Jurkat, Clone E6-1 (cell line): ENCODE measurements around the gene IMPDH1.

Experiments
- DNase-seq: peaks from one replicate; pipeline ENCODE4 v3.0.0-alpha.2; 2011; ENCODE audit warnings: low read depth, low spot score
- H3K4me3 ChIP-seq: 2 replicates; pipeline ENCODE4 v1.5.1; 2011; ENCODE audit warnings: mild to moderate bottlenecking, low read length, control low read depth, moderate library complexity

IMPDH1 gene

DNA sequence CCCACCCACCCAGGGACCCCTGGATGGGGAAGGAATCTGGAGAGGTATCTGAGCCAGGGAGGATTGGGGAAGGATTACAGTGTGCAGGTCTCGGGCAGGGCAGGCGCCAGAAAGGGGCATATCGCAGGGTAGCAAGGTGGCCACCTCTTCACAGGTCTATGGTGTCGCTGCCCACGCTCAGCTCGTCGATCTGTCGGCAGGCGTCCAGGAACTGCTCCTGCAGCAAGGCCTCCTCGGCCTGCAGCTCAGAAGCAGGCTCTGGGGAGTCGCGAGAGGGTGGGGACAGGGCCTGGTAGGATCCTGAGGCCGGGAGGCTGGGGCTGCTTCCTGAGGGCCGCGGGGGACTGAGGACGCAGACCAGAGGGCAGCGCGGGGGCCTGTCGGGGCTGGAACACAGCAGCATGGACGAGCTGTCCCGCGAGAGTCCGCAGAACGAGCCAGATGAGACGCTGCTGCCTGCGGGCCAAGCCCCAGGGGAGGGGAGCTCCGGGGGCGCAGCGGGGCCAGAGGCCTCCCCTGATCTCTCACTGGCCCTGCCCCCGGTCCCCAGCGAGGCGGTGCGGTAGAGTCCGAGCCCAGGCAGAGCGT, 59.0 kb downstream of the IMPDH1 start:
- no peak overlapping the region for H3K4me3 ChIP-seq

DNA sequence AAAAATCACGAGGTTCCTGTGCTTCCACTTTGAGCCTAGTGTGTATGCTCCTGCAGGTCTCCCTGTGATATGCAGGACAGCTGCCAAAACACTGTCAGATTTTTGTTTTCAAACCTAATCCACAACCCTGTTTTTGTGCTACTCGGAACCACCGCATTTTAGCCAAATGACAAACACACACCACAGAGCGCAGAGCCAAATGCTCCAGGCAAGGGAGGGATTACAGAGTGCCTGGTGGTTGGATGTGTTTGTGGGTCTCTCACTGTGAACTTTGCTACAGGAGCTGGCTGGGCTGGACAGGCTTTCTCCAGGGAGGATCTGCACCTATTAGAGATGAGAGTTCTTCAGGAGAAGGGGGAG, 60.3 kb downstream of the IMPDH1 start:
- DNase-seq = no peak
- no peak overlapping the region for H3K4me3 ChIP-seq

More for the DNA sequence above, 59.0 kb downstream of the IMPDH1 start:
- DNase-seq = no peak

DNA sequence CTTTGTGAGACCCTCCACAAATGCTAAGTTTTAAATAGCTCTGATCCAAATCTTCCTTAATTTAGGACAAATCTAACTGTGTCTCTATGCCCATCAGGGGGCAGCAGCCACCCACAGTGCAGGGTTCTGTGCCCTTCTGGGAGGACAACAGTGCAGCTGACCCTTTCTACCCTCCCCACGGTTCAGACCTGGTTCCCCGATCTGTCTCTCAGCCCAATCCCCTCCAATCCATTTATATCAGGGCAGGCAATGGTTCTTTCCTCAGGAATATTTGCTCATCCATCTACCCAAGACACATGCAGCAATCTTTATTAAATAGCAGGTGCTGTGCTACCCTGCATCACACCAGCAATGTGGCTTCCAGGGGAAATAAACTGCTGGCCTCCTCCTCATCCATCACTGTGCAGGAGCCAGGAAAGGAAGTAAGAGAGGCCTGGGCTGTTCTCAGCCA, 62.1 kb downstream of the IMPDH1 start:
- no peak for DNase-seq
- no peak overlapping the region for H3K4me3 ChIP-seq

DNA sequence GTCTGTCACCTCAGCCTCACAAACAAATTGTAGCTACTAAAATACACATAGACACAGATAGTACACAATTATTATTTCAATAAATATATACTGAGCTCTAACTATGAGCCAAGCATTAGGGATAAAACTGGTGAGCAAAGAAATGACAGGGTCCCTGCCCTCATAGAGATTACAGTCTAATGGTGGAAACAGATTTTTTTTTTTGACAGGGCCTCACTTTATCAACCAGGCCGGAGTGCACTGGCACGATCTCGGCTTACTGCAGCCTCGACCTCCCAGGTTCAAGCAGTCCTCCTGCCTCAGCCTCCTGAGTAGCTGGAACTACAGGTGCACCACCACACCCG, 65.4 kb downstream of the IMPDH1 start:
- H3K4me3 ChIP-seq = no peak overlapping the region
- no peak for DNase-seq

DNA sequence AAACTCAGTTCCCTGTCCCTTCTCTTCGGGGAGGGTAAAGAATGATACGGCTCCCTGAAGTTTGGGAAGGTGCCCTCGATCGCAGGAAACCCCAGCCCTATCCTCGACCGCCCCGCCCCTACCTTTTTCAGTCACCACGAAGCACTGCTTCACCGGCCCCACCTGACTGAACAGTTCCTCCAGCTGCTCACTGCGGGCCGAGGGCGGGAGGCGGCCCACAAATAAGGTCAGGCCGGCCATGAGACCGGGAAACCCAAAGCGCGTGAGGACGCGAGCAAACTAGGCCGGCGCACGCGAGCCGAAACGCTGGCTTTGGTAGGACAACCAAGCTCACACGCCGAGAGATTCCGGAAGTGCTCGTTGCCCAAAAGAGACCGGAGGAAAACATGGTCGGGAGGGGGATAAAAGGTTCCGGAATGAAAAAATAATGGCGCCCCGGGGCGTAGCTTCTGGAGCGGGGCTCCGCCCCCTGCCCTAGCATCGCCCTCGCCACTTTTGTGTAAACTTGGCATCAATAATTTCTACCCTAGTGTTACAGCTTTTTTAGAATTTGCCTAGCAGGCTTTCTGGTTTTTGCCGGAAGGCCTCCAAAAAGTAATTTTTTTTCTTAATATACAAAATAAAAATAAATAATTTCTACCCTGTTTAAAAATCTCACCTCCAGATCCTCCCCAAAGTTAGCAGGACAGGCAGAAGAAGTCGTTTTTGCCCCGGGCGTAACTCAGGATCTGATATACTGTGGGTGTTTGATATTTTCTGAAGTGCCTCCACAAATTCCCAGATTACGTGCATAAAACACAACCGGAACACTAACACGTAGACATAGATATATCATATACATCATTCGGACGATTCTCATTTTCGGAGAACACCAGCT, 66.0 kb downstream of the IMPDH1 start, which contains the start of gene RBM28:
Gene RBM28, minus strand, starts transcription at position 355 of the 877 bp plus-strand sequence. Its CDS starts 115 bp downstream, at position 240.
- peak within 1 kb of the TSS; percentile 96 for H3K4me3 ChIP-seq
- DNase-seq = peak; percentile 91
